Panc1 (cell line): ENCODE measurements around the gene RAD51D. TPM values are rescaled to one million over a fixed set of nuclear protein-coding genes. Genes with fewer than 3 reads are reported as not detected.

Experiments used
- ATAC-seq: fragments of 200-7000 bp; cut with Tn5 transposase; 2 replicates; pipeline ENCODE4 v1.9.1; 2020; ENCODE audit warnings: mild to moderate bottlenecking, moderate library complexity
- BruUV-seq: library from RNA; stranded (reverse); fragments of 400-500 nt; replicated peaks from 2 replicates; lab custom pipeline; 2021; lab: Mats Ljungman, UMichigan
- CTCF ChIA-PET: fragments of 300-600 bp; sonication (Branson Sonifier 250); formaldehyde crosslinking; loops from one replicate; lab custom pipeline; 2022; ENCODE audit warnings: antibody characterized with exemption; lab: Charles Lee
- POLR2A ChIA-PET: fragments of 300-600 bp; sonication (Branson Sonifier 250); formaldehyde crosslinking; loops from one replicate; lab custom pipeline; 2022; ENCODE audit warnings: antibody characterized with exemption; lab: Charles Lee
- DNase-seq: peaks from one replicate; pipeline ENCODE4 v3.0.0-alpha.2; 2010; ENCODE audit warnings: low read depth, low spot score
- H3K27ac ChIP-seq: 2 replicates; pipeline ENCODE4 v1.5.1; 2011; ENCODE audit warnings: mild to moderate bottlenecking, low read length, inconsistent platforms
- H3K27me3 ChIP-seq: fragments of 200-500 bp; sonication (Bioruptor generic); 2 replicates; pipeline ENCODE4 v1.6.0; 2014; ENCODE audit warnings: low read length, inconsistent platforms; ENCODE audit not compliant: control insufficient read depth, insufficient read depth
- H3K36me3 ChIP-seq: fragments of 200-500 bp; sonication (Bioruptor generic); 2 replicates; pipeline ENCODE4 v1.5.1; 2014; ENCODE audit warnings: inconsistent platforms, mild to moderate bottlenecking, low read length, moderate library complexity; ENCODE audit not compliant: control insufficient read depth, insufficient read depth
- H3K4me1 ChIP-seq: 2 replicates; pipeline ENCODE4 v1.5.1; 2011; ENCODE audit warnings: inconsistent platforms, mild to moderate bottlenecking, low read length, moderate library complexity; ENCODE audit not compliant: control insufficient read depth, insufficient read depth
- H3K4me3 ChIP-seq, 2 experiments: 2 replicates each; pipeline ENCODE4 v1.5.1; 2011 to 2012; ENCODE audit warnings: low read depth in 2 of 2, low read length in 2 of 2, mild to moderate bottlenecking in 2 of 2, inconsistent platforms in 1 of 2, moderate library complexity in 1 of 2
- H3K9me3 ChIP-seq: fragments of 200-500 bp; sonication (Bioruptor generic); 2 replicates; pipeline ENCODE4 v1.5.1; 2014; ENCODE audit warnings: low read depth, mild to moderate bottlenecking, inconsistent platforms, low read length, moderate library complexity; ENCODE audit not compliant: control insufficient read depth, insufficient read depth
- CTCF ChIP-seq: fragments of 450-650 bp; IDR thresholded peaks from 2 replicates; pipeline ENCODE4 v1.5.1; 2017; ENCODE audit warnings: mild to moderate bottlenecking
- POLR2AphosphoS5 ChIP-seq: IDR thresholded peaks from 2 replicates; pipeline ENCODE4 v1.6.1; 2012; ENCODE audit warnings: mild to moderate bottlenecking, low read depth, low read length, moderate library complexity
- REST ChIP-seq, 2 experiments: IDR thresholded peaks; 2 replicates each; pipeline ENCODE4 v1.6.1; 2011 to 2012; ENCODE audit warnings: low read depth in 2 of 2, control low read depth in 1 of 2, low read length in 1 of 2, mild to moderate bottlenecking in 1 of 2, moderate library complexity in 1 of 2; ENCODE audit not compliant: insufficient read depth in 1 of 2
- SIN3A ChIP-seq: IDR thresholded peaks from 2 replicates; pipeline ENCODE4 v1.6.1; 2012; ENCODE audit warnings: low read depth, mild to moderate bottlenecking, low read length, moderate library complexity, borderline replicate concordance; ENCODE audit not compliant: insufficient read depth
- TCF7L2 ChIP-seq: IDR thresholded peaks from 2 replicates; pipeline ENCODE4 v1.6.1; 2011; ENCODE audit warnings: mild to moderate bottlenecking, low read depth, low read length, inconsistent platforms
- in situ Hi-C: cut with HindIII; loops from 2 replicates; pipeline ENCODE4 v1.10.0; 2016; ENCODE audit warnings: low sequenced_read_pairs, low pct_unique_long_range_greater_than_20kb
- intact Hi-C: fragments of 100-400 bp; cut with micrococcal nuclease; formaldehyde crosslinking; loops from one replicate; pipeline ENCODE4 v1.10.0; 2022; ENCODE audit not compliant: unreplicated experiment
- total RNA-seq: library from RNA; stranded (reverse); gene quantifications from one replicate; pipeline ENCODE4 v1.2.1, GENCODE V29; 2021; ENCODE audit not compliant: unreplicated experiment

RAD51D gene
- total RNA-seq, 1 experiment from 2014 or later = 25.9 TPM

GRCh38 chr17:35087731-35088355, 31.8 kb downstream of the RAD51D start:
- in situ Hi-C loops = no loop called here
- BruUV-seq = no TSS peak
- Histone ChIP-seq H3K4me1 (peaks cover 25% of the 10 kb centered on the region), H3K36me3 (no peaks in the 10 kb centered on the region), H3K27ac (peak overlapping the region; percentile 85), H3K27me3 (no peaks in the 10 kb centered on the region), H3K9me3 (no peaks in the 10 kb centered on the region), H3K4me3 (peak overlapping the region; percentile 72 to 95)
- ChIA-PET CTCF (no interaction called here), POLR2A (interaction anchor here (0.6 to 0.7 kb wide), 2 partner anchors 48 to 109 kb away, joined by 3 to 5 read pairs; no protein-coding TSS in a partner anchor)
- intact Hi-C loops = loop anchor here (2.0 kb wide), 1 partner anchor 87 kb away; no protein-coding TSS in a partner anchor
- ATAC-seq = peak; percentile 2; the same call in 1 of the 2 replicates
- DNase-seq = no peak
- TF ChIP-seq SIN3A (0 out of 2 replicates have a peak, but pooled peaks have one; percentile 37), REST (IDR thresholded peaks at IDR 0.05; ENCODE audit: insufficient read depth in 1 of 2, low read depth in 2 of 2, low read length in 1 of 2) (no peak), TCF7L2 (no peak), CTCF (no peak), POLR2AphosphoS5 (no peak)

DNA sequence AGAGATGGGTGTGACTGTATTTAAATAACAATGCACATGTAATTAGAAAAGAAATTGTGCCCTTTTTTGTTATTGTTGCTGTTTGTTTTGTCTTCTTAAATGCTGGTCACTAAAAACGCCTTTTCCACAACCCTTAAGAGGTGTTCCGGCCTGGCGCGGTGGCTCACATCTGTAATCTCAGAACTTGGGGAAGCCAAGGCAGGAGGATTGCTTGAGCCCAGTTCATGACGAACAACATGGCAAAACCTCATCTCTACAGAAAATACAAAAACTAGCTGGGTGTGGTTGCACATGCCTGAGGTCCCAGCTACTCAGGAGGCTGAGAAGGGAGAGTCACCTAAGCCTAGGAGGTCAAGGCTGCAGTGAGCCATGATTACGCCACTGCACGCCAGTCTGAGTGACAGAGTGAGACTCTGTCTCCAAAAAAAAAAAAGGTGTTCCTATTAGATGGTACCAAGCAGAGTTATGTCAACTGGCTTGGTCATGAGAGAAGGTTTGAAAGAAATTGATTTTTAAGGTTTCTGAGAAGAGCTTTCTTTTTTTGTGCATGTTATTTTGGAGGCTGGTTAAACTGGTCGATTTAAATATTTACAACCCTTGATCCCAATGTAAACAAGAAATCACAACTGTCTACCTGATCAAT, 32.6 kb downstream of the RAD51D start:
- no peaks in the 10 kb centered on the region for H3K9me3 ChIP-seq
- no peaks in the 10 kb centered on the region for H3K36me3 ChIP-seq
- ATAC-seq (no peak), DNase-seq (no peak)
- peak overlapping the region; percentile 85 for H3K27ac ChIP-seq
- CTCF ChIA-PET = no interaction called here
- TF ChIP-seq REST (IDR thresholded peaks at IDR 0.05; ENCODE audit: insufficient read depth in 1 of 2, low read depth in 2 of 2, low read length in 1 of 2) (no peak), CTCF (no peak), TCF7L2 (no peak), POLR2AphosphoS5 (no peak), SIN3A (no peak)
- peaks cover 33% of the 10 kb centered on the region for H3K4me1 ChIP-seq
- H3K27me3 ChIP-seq = no peaks in the 10 kb centered on the region
- H3K4me3 ChIP-seq = peak overlapping the region in 1 of 2 experiments; percentile 95; a peak in 2 of 4 replicates
- in situ Hi-C loops (no loop called here), intact Hi-C loops (no loop called here)
- BruUV-seq = TSS peak; percentile 70
- POLR2A ChIA-PET = interaction anchor here (0.6 to 0.7 kb wide), 4 partner anchors 11 to 108 kb away, joined by 3 to 9 read pairs (median 4); no protein-coding TSS in a partner anchor
